ENCODE data around the gene SCN1B. TPM values are rescaled to one million over a fixed set of nuclear protein-coding genes. Genes with fewer than 3 reads are reported as not detected.

The SCN1B gene
- total RNA-seq, 4 donors from 2014 or later = 0.60 to 14.2 (median 3.2) TPM

DNA sequence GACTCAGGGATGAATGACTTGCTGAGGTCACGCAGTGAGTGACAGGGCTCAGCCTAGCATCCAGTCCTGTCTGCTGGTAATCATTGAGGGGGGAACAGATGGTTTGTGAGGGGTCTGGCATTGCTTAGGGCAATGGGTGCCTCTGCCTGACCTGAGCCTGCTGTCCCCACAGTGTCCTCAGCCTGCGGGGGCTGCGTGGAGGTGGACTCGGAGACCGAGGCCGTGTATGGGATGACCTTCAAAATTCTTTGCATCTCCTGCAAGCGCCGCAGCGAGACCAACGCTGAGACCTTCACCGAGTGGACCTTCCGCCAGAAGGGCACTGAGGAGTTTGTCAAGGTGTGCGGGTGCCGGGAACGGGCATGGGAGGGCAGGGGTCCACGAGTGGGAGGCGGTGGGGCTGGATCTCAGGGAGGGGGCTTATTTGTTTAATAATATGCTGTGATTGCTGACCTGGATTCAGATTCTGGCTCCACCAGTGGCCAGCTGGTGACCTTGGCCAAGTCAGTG is 2.1 kb downstream of the SCN1B start:
- Histone ChIP-seq H3K27ac (no peak overlapping the region), H3K4me1 (peaks cover 3 to 13% (median 8%) of the 10 kb centered on the region in 4 donors), H3K27me3 (peaks cover 33% of the 10 kb centered on the region), H3K4me3 (no peak overlapping the region), H3K36me3 (no peaks in the 10 kb centered on the region), H3K9me3 (no peaks in the 10 kb centered on the region)
- in situ Hi-C loops (cut with MboI; ENCODE audit: low pct_ligation_motif_present in 1 of 4, low pct_unique_long_range_greater_than_20kb in 1 of 4, low sequenced_read_pairs in 3 of 4) (no loop called here), intact Hi-C loops (cut with DNase I; ENCODE audit: low total_unique reads) (no loop called here)
- TF ChIP-seq POLR2A (IDR thresholded peaks at IDR 0.05) (no peak), EP300 (IDR thresholded peaks at IDR 0.05; ENCODE audit: low read depth) (no peak), POLR2AphosphoS5 (IDR thresholded peaks at IDR 0.05) (no peak)
- TF ChIP-seq, protein P1, sequence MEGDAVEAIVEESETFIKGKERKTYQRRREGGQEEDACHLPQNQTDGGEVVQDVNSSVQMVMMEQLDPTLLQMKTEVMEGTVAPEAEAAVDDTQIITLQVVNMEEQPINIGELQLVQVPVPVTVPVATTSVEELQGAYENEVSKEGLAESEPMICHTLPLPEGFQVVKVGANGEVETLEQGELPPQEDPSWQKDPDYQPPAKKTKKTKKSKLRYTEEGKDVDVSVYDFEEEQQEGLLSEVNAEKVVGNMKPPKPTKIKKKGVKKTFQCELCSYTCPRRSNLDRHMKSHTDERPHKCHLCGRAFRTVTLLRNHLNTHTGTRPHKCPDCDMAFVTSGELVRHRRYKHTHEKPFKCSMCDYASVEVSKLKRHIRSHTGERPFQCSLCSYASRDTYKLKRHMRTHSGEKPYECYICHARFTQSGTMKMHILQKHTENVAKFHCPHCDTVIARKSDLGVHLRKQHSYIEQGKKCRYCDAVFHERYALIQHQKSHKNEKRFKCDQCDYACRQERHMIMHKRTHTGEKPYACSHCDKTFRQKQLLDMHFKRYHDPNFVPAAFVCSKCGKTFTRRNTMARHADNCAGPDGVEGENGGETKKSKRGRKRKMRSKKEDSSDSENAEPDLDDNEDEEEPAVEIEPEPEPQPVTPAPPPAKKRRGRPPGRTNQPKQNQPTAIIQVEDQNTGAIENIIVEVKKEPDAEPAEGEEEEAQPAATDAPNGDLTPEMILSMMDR (IDR thresholded peaks at IDR 0.05) = no peak
- DNase-seq = no peak
- 94% methylated on average over 17 of the region's 17 CpGs; no CpG with 5 or more reads in 1 of the 2 donors for WGBS, 2 donors (ENCODE audit: low coverage in 1 of 2)

DNA sequence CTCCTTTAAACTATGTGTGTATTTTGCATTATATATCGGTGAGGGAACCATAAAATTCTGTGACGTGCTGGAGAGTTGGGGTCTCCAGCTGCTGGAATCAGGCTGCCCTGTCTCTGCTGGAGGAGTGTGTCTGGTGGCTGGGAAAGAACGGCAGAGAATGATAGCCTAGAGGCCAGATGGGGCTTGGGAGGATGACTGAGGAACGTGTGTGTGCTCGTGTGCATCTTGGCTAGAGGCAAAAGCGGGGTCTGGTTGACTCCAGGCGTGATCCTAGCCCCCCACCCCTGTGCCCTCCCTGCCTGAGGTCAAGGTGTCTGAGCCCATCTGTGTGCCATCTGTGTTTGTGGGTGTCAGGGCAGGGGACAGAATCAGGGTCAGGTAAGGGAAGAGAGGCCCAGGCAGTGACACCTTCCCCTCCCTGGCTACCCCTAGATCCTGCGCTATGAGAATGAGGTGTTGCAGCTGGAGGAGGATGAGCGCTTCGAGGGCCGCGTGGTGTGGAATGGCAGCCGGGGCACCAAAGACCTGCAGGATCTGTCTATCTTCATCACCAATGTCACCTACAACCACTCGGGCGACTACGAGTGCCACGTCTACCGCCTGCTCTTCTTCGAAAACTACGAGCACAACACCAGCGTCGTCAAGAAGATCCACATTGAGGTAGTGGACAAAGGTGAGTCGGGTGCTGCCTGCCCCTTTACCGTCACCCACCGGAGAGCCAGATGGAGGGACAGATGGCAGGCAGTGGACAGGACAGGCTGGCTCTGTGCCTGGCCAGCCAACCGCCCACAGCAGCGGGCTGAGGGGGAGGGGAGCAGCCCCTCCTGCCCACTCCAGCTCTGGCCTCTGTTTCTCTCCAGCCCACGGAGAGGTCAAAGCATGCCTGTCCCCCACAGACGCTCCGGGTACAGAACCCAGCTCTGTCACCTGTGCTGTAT is 3.1 kb downstream of the SCN1B start:
- Histone ChIP-seq H3K36me3 (no peaks in the 10 kb centered on the region), H3K4me1 (peaks cover 3 to 16% (median 10%) of the 10 kb centered on the region in 4 donors), H3K4me3 (no peak overlapping the region), H3K27ac (no peak overlapping the region), H3K27me3 (peaks cover 33% of the 10 kb centered on the region), H3K9me3 (no peaks in the 10 kb centered on the region)
- intact Hi-C loops (cut with DNase I; ENCODE audit: low total_unique reads) (no loop called here), in situ Hi-C loops (cut with MboI; ENCODE audit: low pct_ligation_motif_present in 1 of 4, low pct_unique_long_range_greater_than_20kb in 1 of 4, low sequenced_read_pairs in 3 of 4) (no loop called here)
- DNase-seq = no peak
- 59 to 83% methylated on average over 4 to 30 of the region's 30 CpGs for WGBS, 2 donors (ENCODE audit: low coverage in 1 of 2)
- TF ChIP-seq POLR2A (IDR thresholded peaks at IDR 0.05) (no peak), POLR2AphosphoS5 (IDR thresholded peaks at IDR 0.05) (no peak)

DNA sequence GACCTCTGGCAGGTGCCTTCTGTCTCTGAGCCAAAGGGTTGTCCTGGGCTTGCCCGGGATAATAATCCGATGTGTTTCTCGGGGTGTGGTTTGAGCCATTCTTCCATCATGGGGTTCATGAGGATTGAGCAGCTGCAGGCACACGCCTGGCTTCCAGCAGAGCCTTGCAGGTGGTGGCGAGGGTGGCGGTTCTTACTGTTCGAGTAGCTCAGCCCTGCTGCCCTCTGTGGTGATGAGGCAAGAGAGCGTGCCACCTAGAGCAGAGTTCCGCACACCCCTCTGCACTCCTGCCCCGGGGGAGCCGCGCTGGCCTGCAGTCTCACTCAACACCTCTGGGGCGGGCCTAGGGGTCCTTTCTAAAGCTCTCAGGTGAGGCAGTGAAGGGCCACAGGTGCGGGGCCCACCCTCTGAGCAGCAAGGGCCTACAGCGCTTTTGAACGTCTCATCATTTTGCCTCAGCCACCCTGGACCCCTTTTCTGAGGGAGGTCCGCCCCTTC is 3.8 kb downstream of the SCN1B start:
- Histone ChIP-seq H3K4me3 (no peak overlapping the region), H3K27me3 (peaks cover 33% of the 10 kb centered on the region), H3K9me3 (no peaks in the 10 kb centered on the region), H3K27ac (no peak overlapping the region), H3K4me1 (peaks cover 3 to 17% (median 10%) of the 10 kb centered on the region in 4 donors), H3K36me3 (no peaks in the 10 kb centered on the region)
- 77% methylated on average over 17 of the region's 17 CpGs; no CpG with 5 or more reads in 1 of the 2 donors for WGBS, 2 donors (ENCODE audit: low coverage in 1 of 2)
- no peak for TF ChIP-seq POLR2A (IDR thresholded peaks at IDR 0.05)
- TF ChIP-seq EP300 (IDR thresholded peaks at IDR 0.05; ENCODE audit: low read depth) = no peak
- TF ChIP-seq, protein P1 (IDR thresholded peaks at IDR 0.05) = no peak
- in situ Hi-C loops (cut with MboI; ENCODE audit: low pct_ligation_motif_present in 1 of 4, low pct_unique_long_range_greater_than_20kb in 1 of 4, low sequenced_read_pairs in 3 of 4) (no loop called here), intact Hi-C loops (cut with DNase I; ENCODE audit: low total_unique reads) (no loop called here)
- DNase-seq = no peak

DNA sequence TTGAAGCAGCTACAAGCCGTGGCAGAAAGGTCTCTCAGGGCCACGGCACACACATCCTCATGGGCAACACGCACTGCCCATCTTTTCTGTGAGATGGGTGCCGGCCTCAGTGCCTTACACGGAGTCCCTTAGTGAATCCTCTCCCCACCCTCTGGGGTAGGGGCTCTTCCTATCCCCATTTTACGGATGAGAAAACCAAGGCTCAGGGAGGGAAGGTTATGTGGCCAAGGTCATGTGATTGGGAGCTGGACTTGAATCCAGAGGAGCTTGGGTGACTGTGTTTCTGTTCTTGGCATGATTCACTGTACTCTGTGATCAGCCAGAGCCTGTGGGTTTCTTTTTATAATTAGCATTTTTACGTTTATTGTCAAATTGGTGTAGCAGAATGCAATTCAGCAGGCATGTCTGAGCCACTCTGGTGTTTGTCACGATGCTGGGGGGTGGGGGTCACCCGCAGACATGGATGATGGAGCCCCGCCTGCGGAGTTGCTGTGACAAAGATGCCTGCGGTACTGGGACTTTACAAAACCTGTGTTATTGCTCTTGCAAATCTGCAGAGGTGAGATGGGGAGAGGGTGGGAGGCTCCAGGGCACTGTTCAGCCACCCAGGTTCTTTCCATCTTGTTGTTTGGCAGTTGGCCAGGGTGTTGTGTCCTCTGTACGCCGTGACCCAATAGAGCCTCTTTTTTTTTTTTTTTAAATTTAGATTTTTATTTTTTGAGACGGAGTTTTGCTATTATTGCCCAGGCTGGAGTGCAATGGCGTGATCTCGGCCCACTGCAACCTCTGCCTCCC is 4.5 kb downstream of the SCN1B start:
- intact Hi-C loops (cut with DNase I; ENCODE audit: low total_unique reads) (no loop called here), in situ Hi-C loops (cut with MboI; ENCODE audit: low pct_ligation_motif_present in 1 of 4, low pct_unique_long_range_greater_than_20kb in 1 of 4, low sequenced_read_pairs in 3 of 4) (no loop called here)

More for the DNA sequence above, 4.5 kb downstream of the SCN1B start:
- WGBS, 2 donors (ENCODE audit: low coverage in 1 of 2) = 86 to 91% methylated on average over 5 to 17 of the region's 17 CpGs
- Histone ChIP-seq H3K4me3 (no peak overlapping the region), H3K4me1 (peaks cover 1 to 18% (median 9%) of the 10 kb centered on the region in 4 donors), H3K27me3 (peaks cover 32% of the 10 kb centered on the region), H3K27ac (no peak overlapping the region), H3K36me3 (no peaks in the 10 kb centered on the region), H3K9me3 (no peaks in the 10 kb centered on the region)
- DNase-seq = no peak
- TF ChIP-seq POLR2A (IDR thresholded peaks at IDR 0.05) (no peak), EP300 (IDR thresholded peaks at IDR 0.05; ENCODE audit: low read depth) (no peak), POLR2AphosphoS5 (IDR thresholded peaks at IDR 0.05) (no peak)
- TF ChIP-seq, protein P1 (IDR thresholded peaks at IDR 0.05) = no peak

Data from transverse colon (tissue), 4 donors.